NCI-H2227 (cell line): Measurements from ENCODE around the gene LMBRD2.

Experiments used
- DNase-seq: peaks from one replicate; lab custom pipeline; 2025; ENCODE audit not compliant: unreplicated experiment; lab: John Stamatoyannopoulos, UW

Gene LMBRD2

GRCh38 chr5:36111238-36111637 is 40.4 kb downstream of the LMBRD2 start:
- DNase-seq, result no peak

- DNase-seq, result no peak
Measured at GRCh38 chr5:36108758-36109460, 42.8 kb downstream of the LMBRD2 start.

DNA sequence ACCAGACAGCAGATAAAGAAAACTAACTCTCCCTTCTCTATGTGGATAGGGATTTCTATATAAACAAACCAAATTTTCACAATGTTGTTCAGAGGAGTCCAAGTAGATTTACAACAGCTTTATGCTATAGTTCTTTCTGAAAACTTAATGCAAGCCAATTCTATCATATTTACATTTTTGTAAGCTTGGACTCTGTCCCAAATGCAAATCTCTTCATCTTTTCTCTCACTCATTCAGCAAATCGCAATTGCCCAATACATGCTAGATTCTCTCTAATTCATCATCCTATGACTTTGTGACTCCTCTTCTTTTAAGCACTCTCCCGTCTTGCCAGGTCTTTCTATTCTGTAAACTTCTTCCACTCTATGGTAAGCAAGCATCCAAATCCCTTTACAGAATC is 45.9 kb downstream of the LMBRD2 start:
- no peak for DNase-seq

DNA sequence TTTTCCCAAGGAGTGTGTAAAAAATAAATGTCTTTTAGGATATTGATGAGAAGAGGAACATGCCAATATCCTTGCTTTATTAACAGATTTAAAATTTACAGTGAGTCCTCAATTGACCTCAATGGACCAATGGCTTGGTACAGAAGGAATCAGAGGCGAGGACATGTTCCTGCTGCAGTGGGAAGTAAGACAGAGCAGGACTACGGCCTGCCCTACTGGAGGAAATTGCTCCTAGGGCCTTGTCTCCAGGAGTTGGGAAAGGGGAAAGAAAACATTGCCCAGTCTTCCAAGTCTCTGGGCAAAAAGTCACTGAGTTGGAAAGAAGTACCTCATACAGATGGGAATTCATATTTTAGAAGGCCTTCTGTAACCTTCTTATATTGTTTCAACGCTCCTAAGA is 51.9 kb downstream of the LMBRD2 start:
- no peak for DNase-seq

GRCh38 chr5:36096486-36096885 is 55.2 kb downstream of the LMBRD2 start:
- DNase-seq, result no peak

GRCh38 chr5:36089989-36090388 is 61.7 kb downstream of the LMBRD2 start:
- DNase-seq, result peak; percentile 14

- peak; percentile 75 for DNase-seq
Measured at GRCh38 chr5:36079200-36079781, 72.4 kb downstream of the LMBRD2 start.

- no peak for DNase-seq
Measured at GRCh38 chr5:36078430-36078829, 73.3 kb downstream of the LMBRD2 start.

- no peak for DNase-seq
Measured at GRCh38 chr5:36073595-36074216, 78.0 kb downstream of the LMBRD2 start.

DNA sequence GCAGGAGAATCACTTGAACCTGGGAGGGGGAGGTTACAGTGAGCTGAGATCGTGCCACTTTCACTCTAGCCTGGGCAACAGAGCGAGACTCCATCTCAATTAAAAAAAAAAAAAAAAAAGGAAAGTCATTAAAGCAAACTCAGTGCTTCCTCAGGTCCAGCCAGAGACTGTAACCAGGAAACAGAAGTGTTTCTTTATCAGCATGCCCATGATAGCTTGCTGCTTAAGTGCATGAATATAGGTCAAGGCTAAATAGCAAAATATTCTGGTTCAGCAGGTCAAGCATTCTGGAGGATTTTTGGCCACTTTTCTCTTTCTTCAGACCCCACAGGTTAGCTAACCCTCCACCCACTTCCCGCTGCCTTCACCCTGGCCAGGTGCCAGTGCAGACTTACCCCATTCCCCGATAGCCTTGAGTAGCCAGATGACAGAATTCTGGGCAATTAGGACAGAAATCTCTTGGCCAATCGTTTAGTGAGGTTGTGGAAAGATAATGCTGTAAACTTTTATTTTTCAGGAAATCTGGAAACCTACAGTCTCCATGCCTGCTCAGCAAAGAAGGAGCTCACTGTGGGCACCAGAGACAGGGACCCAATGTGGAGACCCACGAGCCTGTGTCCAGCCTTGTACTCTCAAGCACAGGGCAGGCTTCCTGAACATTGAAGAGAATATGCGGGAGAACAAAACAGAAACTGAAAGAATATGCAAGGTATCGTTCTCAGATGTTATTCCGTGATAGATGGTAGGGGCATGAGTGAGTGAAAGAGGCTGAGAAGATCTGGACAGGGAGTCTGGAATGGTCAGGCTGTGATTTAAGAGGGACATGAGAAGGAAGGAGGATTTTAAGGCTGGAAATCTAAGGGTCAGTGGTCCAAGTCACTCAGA is 80.8 kb downstream of the LMBRD2 start:
- no peak for DNase-seq

- DNase-seq, result no peak
Measured at GRCh38 chr5:36068751-36069281, 82.9 kb downstream of the LMBRD2 start.

DNA sequence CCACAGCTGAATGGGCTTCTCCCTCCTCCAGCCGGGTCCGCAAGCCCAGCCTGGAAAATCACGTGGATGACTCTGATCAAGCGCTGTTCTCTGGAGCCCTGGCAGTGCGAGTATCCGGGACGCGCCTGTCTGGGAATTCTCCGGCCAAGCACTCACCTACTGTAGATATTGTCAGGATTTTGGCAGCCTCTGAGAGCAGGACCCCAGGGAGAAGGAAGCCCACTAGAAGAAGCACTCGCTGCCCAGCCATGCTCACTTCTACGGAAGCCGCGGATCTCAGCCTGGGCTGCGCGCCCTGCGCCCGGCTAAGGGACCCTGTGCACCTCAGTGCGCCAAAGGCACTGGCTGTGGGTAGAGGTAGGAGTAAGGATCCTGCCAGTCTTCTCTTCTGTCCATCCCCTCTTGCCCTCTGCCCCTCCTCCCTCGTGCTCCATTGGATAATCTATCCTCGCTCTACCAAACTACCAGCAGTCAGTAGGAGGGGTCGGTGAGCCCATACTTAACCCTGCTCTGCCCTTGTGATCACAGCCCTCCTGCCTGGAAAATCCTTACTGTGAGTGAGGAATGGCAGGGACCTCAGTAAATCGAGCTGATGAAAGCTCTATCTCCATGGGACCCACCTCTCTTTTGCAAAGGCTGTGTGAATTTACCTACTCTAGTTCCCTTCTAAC is 85.0 kb downstream of the LMBRD2 start, which contains the start of gene UGT3A2:
UGT3A2 (minus strand) TSS at position 343 of the 671 bp plus-strand sequence; CDS start at position 250, 93 bp downstream.
- DNase-seq, result no peak

- DNase-seq, result no peak
Measured at GRCh38 chr5:36066001-36066539, 85.6 kb downstream of the LMBRD2 start.

- DNase-seq, result no peak
Measured at GRCh38 chr5:36060420-36060887, 91.2 kb downstream of the LMBRD2 start.

- no peak for DNase-seq
Measured at GRCh38 chr5:36059571-36060419, 91.9 kb downstream of the LMBRD2 start.

- no peak for DNase-seq
Measured at GRCh38 chr5:36058776-36059175, 92.9 kb downstream of the LMBRD2 start.

GRCh38 chr5:36057386-36057785 is 94.3 kb downstream of the LMBRD2 start:
- DNase-seq, result no peak

DNA sequence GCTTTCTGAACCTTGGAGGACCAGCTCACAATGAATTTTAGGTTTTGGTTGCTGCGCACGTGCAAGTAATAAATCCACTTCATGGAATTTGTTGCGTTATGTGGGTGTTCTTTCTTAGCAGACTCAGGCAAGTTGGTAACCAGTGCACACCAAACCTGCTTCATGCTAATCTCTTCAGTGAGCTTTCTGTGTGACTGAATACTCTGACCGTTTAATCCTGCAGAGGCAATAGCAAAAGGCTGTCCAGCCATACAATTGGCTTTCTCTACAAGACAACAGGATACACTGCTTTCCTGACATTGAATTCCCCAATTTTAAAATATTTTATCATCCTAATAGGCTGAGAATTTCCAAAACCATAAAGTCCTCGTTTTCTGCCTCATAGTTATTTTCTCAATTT is 95.3 kb downstream of the LMBRD2 start:
- DNase-seq, result no peak

- no peak for DNase-seq
Measured at GRCh38 chr5:36055984-36056383, 95.7 kb downstream of the LMBRD2 start.
